WTC11 (cell line): ENCODE results near the gene IGFL2. TPM values are rescaled to one million over a fixed set of nuclear protein-coding genes. Genes with fewer than 3 reads are reported as not detected.

Experiments used
- ATAC-seq: fragments of 200-7000 bp; cut with Tn5 transposase; 2 replicates; pipeline ENCODE4 v1.10.0; 2021; ENCODE audit warnings: mild to moderate bottlenecking, moderate library complexity
- CTCF ChIA-PET: fragments of 300-600 bp; sonication (Branson Sonifier 250); formaldehyde crosslinking; loops from one replicate; lab custom pipeline; 2021; ENCODE audit warnings: antibody characterized with exemption; lab: Charles Lee
- POLR2A ChIA-PET: fragments of 350-600 bp; sonication (Branson Sonifier 250); formaldehyde crosslinking; loops from one replicate; lab custom pipeline; 2021; ENCODE audit warnings: antibody characterized with exemption; lab: Charles Lee
- DNase-seq: peaks from one replicate; pipeline ENCODE4 v3.0.0; 2021; ENCODE audit warnings: low spot score
- H3K27ac Mint-ChIP-seq: 2 replicates; pipeline ENCODE4 v1.8.0; 2021; ENCODE audit warnings: mixed read lengths
- H3K27me3 Mint-ChIP-seq: 2 replicates; pipeline ENCODE4 v1.8.0; 2021; ENCODE audit warnings: low read depth, mild to moderate bottlenecking, moderate library complexity, mixed read lengths
- H3K36me3 Mint-ChIP-seq: 2 replicates; pipeline ENCODE4 v1.8.0; 2021; ENCODE audit warnings: mixed read lengths
- H3K4me1 Mint-ChIP-seq: 2 replicates; pipeline ENCODE4 v1.8.0; 2022; ENCODE audit warnings: mixed read lengths
- H3K4me3 Mint-ChIP-seq: 2 replicates; pipeline ENCODE4 v1.8.0; 2021; ENCODE audit warnings: mild to moderate bottlenecking, moderate library complexity, mixed read lengths
- H3K9me3 Mint-ChIP-seq: 2 replicates; pipeline ENCODE4 v1.8.0; 2021; ENCODE audit warnings: mixed read lengths
- ESRRA ChIP-seq: sonication (generic); formaldehyde crosslinking; IDR thresholded peaks from 2 replicates; pipeline ENCODE4 v1.8.1; 2022; ENCODE audit warnings: mild to moderate bottlenecking, missing genetic modification reagents, borderline replicate concordance
- FOXP1 ChIP-seq: sonication (generic); formaldehyde crosslinking; IDR thresholded peaks from 2 replicates; pipeline ENCODE4 v1.8.0; 2022; ENCODE audit warnings: missing genetic modification reagents, mild to moderate bottlenecking, moderate library complexity, borderline replicate concordance
- GRHL2 ChIP-seq: fragments of 250-450 bp; sonication (Bioruptor Pico); IDR thresholded peaks from 2 replicates; pipeline ENCODE4 v1.8.0; 2022; ENCODE audit warnings: mild to moderate bottlenecking, moderate library complexity; ENCODE audit not compliant: insufficient replicate concordance, severe bottlenecking
- HMGA2 ChIP-seq: fragments of 250-450 bp; sonication (Bioruptor Pico); IDR thresholded peaks from 2 replicates; pipeline ENCODE4 v1.4.0; 2021; ENCODE audit warnings: mild to moderate bottlenecking, moderate library complexity
- MYBL2 ChIP-seq: sonication (generic); formaldehyde crosslinking; IDR thresholded peaks from 2 replicates; pipeline ENCODE4 v1.8.1; 2023; ENCODE audit warnings: mild to moderate bottlenecking, moderate library complexity, missing genetic modification reagents
- RORB ChIP-seq: fragments of 250-450 bp; sonication (Bioruptor Pico); IDR thresholded peaks from 2 replicates; pipeline ENCODE4 v1.9.0; 2021; ENCODE audit warnings: mild to moderate bottlenecking
- SMAD4 ChIP-seq: sonication (generic); formaldehyde crosslinking; IDR thresholded peaks from 2 replicates; pipeline ENCODE4 v1.8.0; 2022; ENCODE audit warnings: mild to moderate bottlenecking, missing genetic modification reagents
- SOX15 ChIP-seq: fragments of 250-450 bp; sonication (Bioruptor Pico); IDR thresholded peaks from 2 replicates; pipeline ENCODE4 v1.9.0; 2021; ENCODE audit warnings: mild to moderate bottlenecking
- TEAD1 ChIP-seq: sonication (generic); formaldehyde crosslinking; IDR thresholded peaks from 2 replicates; pipeline ENCODE4 v1.8.0; 2022; ENCODE audit warnings: mild to moderate bottlenecking, missing genetic modification reagents
- ZNF219 ChIP-seq: sonication (generic); formaldehyde crosslinking; IDR thresholded peaks from 2 replicates; pipeline ENCODE4 v1.8.0; 2023; ENCODE audit warnings: missing genetic modification reagents, mild to moderate bottlenecking, borderline replicate concordance
- ZNF232 ChIP-seq: sonication (generic); formaldehyde crosslinking; IDR thresholded peaks from 2 replicates; pipeline ENCODE4 v1.8.0; 2022; ENCODE audit warnings: mild to moderate bottlenecking, missing genetic modification reagents
- ZNF263 ChIP-seq: sonication (generic); formaldehyde crosslinking; IDR thresholded peaks from 2 replicates; pipeline ENCODE4 v1.8.1; 2022; ENCODE audit warnings: low read depth, mild to moderate bottlenecking, moderate library complexity, missing genetic modification reagents
- ZNF317 ChIP-seq: sonication (generic); formaldehyde crosslinking; IDR thresholded peaks from 2 replicates; pipeline ENCODE4 v1.8.1; 2023; ENCODE audit warnings: low read depth, mild to moderate bottlenecking, moderate library complexity, missing genetic modification reagents, borderline replicate concordance
- total RNA-seq: library from RNA; stranded (reverse); gene quantifications from 3 replicates; pipeline ENCODE4 v1.2.3, GENCODE V29; 2021
- TF ChIP-seq, protein P1 (sequence below): sonication (generic); formaldehyde crosslinking; IDR thresholded peaks from 2 replicates; pipeline ENCODE4 v1.8.0; 2022; ENCODE audit warnings: mild to moderate bottlenecking, missing genetic modification reagents
- TF ChIP-seq, protein P2 (sequence below): fragments of 250-450 bp; sonication (Bioruptor Pico); IDR thresholded peaks from 2 replicates; pipeline ENCODE4 v1.8.0; 2021; ENCODE audit warnings: mild to moderate bottlenecking
- TF ChIP-seq, protein P3 (sequence below): sonication (generic); formaldehyde crosslinking; IDR thresholded peaks from 2 replicates; pipeline ENCODE4 v1.8.1; 2023; ENCODE audit warnings: mild to moderate bottlenecking, missing genetic modification reagents, borderline replicate concordance
- TF ChIP-seq, protein P4 (sequence below): fragments of 250-450 bp; sonication (Bioruptor Pico); IDR thresholded peaks from 2 replicates; pipeline ENCODE4 v1.9.0; 2021; ENCODE audit warnings: mild to moderate bottlenecking
- TF ChIP-seq, protein P5 (sequence below): sonication (generic); formaldehyde crosslinking; IDR thresholded peaks from 2 replicates; pipeline ENCODE4 v1.8.1; 2023; ENCODE audit warnings: mild to moderate bottlenecking, missing genetic modification reagents, moderate library complexity
- TF ChIP-seq, protein P6 (sequence below): fragments of 200-600 bp; IDR thresholded peaks from 2 replicates; pipeline ENCODE4 v1.8.0; 2022; ENCODE audit warnings: antibody characterized with exemption
- TF ChIP-seq, protein P7 (sequence below): fragments of 250-450 bp; sonication (Bioruptor Pico); IDR thresholded peaks from 2 replicates; pipeline ENCODE4 v2.1.2; 2022; ENCODE audit warnings: mild to moderate bottlenecking, moderate library complexity

The IGFL2 gene
- total RNA-seq, 1 experiment from 2014 or later = not detected

DNA sequence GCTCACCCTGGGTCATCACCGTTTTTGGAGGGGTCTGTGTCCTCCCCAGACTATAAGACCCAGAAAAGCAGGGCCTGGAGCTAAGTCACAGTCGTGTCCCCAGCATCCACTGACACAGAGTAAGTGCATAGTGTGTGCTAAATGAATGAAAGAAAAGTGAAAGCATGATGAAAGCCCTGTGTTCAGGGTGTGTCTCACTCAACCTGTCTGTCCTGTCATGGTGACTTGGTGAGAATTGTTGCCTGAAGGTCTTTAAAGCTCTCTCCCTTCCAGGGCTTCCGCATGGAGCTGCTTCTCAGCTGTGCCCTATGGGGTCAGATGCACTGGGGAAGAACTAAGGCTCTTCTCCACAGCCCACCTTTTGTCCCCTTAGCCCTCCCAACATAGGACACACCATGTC, 61.0 kb downstream of the IGFL2 start (continued):
- TF ChIP-seq, protein P1, sequence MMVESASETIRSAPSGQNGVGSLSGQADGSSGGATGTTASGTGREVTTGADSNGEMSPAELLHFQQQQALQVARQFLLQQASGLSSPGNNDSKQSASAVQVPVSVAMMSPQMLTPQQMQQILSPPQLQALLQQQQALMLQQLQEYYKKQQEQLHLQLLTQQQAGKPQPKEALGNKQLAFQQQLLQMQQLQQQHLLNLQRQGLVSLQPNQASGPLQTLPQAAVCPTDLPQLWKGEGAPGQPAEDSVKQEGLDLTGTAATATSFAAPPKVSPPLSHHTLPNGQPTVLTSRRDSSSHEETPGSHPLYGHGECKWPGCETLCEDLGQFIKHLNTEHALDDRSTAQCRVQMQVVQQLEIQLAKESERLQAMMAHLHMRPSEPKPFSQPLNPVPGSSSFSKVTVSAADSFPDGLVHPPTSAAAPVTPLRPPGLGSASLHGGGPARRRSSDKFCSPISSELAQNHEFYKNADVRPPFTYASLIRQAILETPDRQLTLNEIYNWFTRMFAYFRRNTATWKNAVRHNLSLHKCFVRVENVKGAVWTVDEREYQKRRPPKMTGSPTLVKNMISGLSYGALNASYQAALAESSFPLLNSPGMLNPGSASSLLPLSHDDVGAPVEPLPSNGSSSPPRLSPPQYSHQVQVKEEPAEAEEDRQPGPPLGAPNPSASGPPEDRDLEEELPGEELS (CRISPR knock-in tag) = no peak
- TF ChIP-seq SMAD4 (CRISPR knock-in tag) (no peak), TEAD1 (CRISPR knock-in tag) (no peak), ZNF317 (no peak), ZNF232 (CRISPR knock-in tag) (no peak), ZNF219 (no peak), ESRRA (CRISPR knock-in tag) (no peak), SOX15 (CRISPR knock-in tag) (no peak), ZNF263 (CRISPR knock-in tag) (no peak), HMGA2 (CRISPR knock-in tag) (no peak), RORB (no peak)
- TF ChIP-seq, protein P2, sequence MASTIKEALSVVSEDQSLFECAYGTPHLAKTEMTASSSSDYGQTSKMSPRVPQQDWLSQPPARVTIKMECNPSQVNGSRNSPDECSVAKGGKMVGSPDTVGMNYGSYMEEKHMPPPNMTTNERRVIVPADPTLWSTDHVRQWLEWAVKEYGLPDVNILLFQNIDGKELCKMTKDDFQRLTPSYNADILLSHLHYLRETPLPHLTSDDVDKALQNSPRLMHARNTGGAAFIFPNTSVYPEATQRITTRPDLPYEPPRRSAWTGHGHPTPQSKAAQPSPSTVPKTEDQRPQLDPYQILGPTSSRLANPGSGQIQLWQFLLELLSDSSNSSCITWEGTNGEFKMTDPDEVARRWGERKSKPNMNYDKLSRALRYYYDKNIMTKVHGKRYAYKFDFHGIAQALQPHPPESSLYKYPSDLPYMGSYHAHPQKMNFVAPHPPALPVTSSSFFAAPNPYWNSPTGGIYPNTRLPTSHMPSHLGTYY (CRISPR knock-in tag) = no peak

DNA sequence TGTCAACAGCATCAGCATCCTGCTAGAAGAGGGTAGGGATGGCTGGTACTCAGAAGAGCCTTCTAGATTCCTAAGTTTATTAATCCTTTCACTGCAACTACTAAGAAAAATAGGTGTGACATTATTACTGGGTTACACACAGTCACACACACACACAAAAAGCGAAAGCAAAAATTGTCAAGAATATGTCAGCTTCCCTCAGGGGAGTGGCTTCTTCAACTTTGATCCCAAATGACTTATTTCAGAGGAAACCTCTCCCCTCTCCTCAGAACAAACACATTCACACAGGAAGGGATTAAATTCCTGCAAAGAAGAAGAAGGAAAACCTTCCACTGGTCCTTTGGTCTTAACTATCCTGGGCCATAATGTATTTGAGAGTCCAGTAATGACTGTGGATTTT, 61.4 kb downstream of the IGFL2 start:
- H3K4me1 Mint-ChIP-seq = peaks cover 32% of the 10 kb centered on the region
- H3K36me3 Mint-ChIP-seq = 0 out of 2 replicates have a peak, but pooled peaks cover 1% of the 10 kb centered on the region
- ChIA-PET CTCF (interaction anchor here (0.5 to 1.2 kb wide), 2 partner anchors 12 to 132 kb away, joined by 3 to 7 read pairs; no protein-coding TSS in a partner anchor), POLR2A (no interaction called here)
- ATAC-seq (no peak), DNase-seq (no peak)
- peaks cover 4% of the 10 kb centered on the region; the same call in 1 of the 2 replicates for H3K27me3 Mint-ChIP-seq
- no peak overlapping the region for H3K27ac Mint-ChIP-seq
- peaks cover 16% of the 10 kb centered on the region for H3K9me3 Mint-ChIP-seq
- H3K4me3 Mint-ChIP-seq = no peak overlapping the region
- TF ChIP-seq SOX15 (CRISPR knock-in tag) (no peak), MYBL2 (CRISPR knock-in tag) (no peak), GRHL2 (CRISPR knock-in tag) (no peak), FOXP1 (no peak)
- TF ChIP-seq, protein P1 (CRISPR knock-in tag) = no peak
- TF ChIP-seq, protein P3, sequence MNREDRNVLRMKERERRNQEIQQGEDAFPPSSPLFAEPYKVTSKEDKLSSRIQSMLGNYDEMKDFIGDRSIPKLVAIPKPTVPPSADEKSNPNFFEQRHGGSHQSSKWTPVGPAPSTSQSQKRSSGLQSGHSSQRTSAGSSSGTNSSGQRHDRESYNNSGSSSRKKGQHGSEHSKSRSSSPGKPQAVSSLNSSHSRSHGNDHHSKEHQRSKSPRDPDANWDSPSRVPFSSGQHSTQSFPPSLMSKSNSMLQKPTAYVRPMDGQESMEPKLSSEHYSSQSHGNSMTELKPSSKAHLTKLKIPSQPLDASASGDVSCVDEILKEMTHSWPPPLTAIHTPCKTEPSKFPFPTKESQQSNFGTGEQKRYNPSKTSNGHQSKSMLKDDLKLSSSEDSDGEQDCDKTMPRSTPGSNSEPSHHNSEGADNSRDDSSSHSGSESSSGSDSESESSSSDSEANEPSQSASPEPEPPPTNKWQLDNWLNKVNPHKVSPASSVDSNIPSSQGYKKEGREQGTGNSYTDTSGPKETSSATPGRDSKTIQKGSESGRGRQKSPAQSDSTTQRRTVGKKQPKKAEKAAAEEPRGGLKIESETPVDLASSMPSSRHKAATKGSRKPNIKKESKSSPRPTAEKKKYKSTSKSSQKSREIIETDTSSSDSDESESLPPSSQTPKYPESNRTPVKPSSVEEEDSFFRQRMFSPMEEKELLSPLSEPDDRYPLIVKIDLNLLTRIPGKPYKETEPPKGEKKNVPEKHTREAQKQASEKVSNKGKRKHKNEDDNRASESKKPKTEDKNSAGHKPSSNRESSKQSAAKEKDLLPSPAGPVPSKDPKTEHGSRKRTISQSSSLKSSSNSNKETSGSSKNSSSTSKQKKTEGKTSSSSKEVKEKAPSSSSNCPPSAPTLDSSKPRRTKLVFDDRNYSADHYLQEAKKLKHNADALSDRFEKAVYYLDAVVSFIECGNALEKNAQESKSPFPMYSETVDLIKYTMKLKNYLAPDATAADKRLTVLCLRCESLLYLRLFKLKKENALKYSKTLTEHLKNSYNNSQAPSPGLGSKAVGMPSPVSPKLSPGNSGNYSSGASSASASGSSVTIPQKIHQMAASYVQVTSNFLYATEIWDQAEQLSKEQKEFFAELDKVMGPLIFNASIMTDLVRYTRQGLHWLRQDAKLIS = no peak
- TF ChIP-seq, protein P4, sequence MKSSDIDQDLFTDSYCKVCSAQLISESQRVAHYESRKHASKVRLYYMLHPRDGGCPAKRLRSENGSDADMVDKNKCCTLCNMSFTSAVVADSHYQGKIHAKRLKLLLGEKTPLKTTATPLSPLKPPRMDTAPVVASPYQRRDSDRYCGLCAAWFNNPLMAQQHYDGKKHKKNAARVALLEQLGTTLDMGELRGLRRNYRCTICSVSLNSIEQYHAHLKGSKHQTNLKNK = no peak
- TF ChIP-seq, protein P5, sequence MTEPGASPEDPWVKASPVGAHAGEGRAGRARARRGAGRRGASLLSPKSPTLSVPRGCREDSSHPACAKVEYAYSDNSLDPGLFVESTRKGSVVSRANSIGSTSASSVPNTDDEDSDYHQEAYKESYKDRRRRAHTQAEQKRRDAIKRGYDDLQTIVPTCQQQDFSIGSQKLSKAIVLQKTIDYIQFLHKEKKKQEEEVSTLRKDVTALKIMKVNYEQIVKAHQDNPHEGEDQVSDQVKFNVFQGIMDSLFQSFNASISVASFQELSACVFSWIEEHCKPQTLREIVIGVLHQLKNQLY (CRISPR knock-in tag) = no peak
- TF ChIP-seq, protein P6, sequence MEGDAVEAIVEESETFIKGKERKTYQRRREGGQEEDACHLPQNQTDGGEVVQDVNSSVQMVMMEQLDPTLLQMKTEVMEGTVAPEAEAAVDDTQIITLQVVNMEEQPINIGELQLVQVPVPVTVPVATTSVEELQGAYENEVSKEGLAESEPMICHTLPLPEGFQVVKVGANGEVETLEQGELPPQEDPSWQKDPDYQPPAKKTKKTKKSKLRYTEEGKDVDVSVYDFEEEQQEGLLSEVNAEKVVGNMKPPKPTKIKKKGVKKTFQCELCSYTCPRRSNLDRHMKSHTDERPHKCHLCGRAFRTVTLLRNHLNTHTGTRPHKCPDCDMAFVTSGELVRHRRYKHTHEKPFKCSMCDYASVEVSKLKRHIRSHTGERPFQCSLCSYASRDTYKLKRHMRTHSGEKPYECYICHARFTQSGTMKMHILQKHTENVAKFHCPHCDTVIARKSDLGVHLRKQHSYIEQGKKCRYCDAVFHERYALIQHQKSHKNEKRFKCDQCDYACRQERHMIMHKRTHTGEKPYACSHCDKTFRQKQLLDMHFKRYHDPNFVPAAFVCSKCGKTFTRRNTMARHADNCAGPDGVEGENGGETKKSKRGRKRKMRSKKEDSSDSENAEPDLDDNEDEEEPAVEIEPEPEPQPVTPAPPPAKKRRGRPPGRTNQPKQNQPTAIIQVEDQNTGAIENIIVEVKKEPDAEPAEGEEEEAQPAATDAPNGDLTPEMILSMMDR = no peak
- TF ChIP-seq, protein P7, sequence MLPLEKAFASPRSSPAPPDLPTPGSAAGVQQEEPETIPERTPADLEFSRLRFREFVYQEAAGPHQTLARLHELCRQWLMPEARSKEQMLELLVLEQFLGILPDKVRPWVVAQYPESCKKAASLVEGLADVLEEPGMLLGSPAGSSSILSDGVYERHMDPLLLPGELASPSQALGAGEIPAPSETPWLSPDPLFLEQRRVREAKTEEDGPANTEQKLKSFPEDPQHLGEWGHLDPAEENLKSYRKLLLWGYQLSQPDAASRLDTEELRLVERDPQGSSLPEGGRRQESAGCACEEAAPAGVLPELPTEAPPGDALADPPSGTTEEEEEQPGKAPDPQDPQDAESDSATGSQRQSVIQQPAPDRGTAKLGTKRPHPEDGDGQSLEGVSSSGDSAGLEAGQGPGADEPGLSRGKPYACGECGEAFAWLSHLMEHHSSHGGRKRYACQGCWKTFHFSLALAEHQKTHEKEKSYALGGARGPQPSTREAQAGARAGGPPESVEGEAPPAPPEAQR (CRISPR knock-in tag) = no peak
- TF ChIP-seq, all 79 proteins: peak for 0
